CD4-positive, alpha-beta T cell treated with Interleukin-17A for 1 hour (primary cell): ENCODE data around the gene TCAP.
A peak's percentile ranks its signal among the peaks of the same experiment; 100 is the strongest.
"Not testable (repeated sequence)": the region's sequence is repeated elsewhere in the genome, so short reads cannot be mapped to it uniquely, and the experiment has no call there.

Source experiments
- DNase-seq: peaks from one replicate; pipeline ENCODE4 v3.0.0-alpha.2; 2020

Gene TCAP

DNA sequence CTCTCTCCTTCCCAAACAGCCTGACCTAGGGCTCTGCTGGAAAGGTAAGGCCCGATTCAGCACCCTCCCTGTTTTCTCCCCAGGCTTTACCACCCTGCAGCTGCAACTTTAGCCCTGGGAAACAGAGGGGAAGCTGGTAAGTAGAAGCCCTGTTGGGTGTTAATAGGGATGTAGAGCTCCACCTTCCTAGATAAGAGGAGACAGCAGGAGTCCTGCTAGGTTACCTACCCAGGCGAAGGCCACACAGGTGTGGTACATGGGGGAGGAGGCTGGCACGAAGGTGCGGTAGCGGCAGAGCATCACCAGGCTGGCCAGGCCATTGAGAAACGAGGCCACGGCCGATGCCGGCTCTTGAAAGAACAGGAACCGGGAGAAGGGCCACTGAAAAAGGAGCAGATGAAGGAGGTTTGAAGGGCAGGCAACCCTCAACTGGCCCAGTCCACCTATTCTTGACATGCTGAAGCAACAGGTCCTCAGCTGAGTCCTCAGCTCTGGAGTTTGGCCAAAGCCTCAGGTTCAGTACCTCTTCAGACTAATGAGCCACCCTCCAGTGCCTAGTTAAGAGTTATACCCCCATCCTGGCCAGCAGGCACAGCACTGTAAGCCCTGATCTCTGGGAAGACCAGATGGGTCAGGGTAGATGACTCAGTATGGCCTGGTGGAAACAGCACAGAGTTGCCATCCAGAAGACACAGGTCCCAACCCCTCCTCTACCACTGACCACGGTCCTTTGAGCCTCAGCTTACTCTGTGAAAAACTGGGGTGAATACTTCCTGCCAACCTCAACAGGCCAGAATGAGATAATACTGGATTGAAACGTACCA lies 19.4 kb downstream of the TCAP start:
- DNase-seq: no peak

GRCh38 chr17:39687101-39687545 lies 22.0 kb downstream of the TCAP start:
- no peak for DNase-seq

GRCh38 chr17:39687546-39688474 lies 22.7 kb downstream of the TCAP start, which contains the start of gene PGAP3:
Gene PGAP3, minus strand, starts transcription at chr17:39688057. Its CDS starts 43 bp downstream, at chr17:39688014.
- DNase-seq: peak; percentile 89

DNA sequence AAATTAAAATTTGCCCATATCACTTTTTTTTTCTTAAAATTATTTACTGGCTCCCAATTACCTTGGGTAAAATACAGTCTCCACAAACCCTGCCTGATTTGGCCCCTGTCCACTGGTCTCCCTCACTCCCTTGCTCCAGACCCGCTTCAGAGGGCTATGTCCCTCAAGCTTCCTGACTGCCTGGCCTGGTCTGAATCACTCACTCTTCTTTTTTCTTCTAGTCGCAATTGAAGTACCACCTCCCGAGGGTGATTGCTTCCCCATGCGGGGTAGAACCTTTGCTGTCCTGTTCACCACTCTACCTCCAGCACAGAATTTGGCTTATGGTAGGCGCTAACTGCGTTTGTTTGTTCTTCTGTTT lies 23.3 kb downstream of the TCAP start:
- no peak for DNase-seq

GRCh38 chr17:39688945-39689344 lies 23.8 kb downstream of the TCAP start:
- DNase-seq: no peak

DNA sequence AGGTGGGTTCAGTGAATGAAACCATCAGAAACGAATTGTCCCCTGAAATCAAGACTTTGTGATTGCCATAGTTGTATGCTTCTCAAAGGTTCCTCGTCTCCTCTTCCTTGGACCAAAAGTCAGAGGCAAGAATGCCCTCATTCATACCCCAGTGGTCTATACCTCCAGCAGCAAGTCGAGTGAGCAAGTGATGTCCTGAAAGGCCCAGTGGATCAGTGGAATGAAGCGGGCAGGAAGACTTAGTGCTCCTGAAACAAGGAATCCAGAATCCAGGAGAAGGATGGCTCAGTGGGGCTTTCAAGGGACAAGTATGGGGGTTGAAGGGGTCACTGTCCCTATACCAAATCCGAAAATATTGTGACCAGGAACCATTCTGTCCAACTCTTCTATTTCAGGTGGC lies 29.4 kb downstream of the TCAP start:
- no peak for DNase-seq

DNA sequence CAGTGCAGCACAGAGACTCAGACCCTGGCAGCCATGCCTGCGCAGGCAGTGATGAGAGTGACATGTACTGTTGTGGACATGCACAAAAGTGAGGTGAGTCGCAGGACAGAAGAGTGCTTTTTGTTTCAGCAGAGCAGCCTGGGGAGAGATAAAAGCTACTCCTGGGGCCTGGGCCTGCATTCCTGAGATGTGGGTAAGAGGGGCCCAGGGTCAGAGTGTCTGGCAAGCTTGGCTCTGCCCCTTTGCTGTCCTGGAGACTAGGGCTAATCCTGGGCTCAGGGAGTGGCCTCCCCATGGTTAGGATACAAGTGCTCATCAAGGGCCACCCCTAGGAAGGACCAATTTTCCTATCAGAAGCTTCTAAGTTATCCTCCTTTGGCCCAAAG lies 29.9 kb downstream of the TCAP start:
- no peak for DNase-seq

GRCh38 chr17:39696731-39697130 lies 31.6 kb downstream of the TCAP start:
- no peak for DNase-seq

DNA sequence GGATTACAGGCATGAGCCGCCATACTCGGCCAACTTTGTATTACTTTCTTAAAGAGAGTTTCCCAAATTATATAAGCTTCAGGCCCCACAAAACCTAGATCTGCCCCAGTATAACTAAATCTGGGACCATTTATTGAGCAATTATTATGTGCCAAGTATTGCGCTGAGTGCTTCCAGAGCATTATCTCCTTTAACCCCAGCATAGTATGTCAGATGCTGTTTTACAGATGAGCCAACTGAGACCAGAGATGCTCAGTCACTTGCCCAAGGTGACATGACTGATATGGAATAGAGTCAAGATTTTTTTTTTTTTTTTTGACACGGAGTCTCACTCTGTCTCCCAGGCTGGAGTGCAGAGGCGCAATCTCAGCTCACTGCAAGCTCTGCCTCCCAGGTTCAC lies 32.8 kb downstream of the TCAP start:
- no peak for DNase-seq

DNA sequence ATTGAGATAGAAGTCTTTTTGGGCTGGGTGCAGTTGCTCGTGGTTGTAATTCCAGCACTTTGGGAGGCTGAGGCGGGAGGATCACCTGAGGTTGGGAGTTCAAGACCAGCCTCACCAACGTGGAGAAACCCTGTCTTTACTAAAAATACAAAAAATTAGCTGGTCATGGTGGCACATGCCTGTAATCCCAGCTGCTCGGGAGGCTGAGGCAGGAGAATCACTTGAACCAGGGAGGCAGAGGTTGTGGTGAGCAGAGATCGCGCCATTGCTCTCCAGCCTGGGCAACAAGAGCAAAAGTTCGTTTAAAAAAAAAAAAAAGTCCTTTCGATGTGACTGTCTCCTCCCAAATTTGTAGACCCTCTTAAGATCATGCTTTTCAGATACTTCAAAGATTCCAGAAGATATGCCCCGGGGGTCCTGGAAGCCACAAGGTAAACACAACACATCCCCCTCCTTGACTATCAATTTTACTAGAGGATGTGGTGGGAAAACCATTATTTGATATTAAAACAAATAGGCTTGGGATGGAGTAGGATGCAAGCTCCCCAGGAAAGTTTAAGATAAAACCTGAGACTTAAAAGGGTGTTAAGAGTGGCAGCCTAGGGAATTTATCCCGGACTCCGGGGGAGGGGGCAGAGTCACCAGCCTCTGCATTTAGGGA lies 34.1 kb downstream of the TCAP start:
- not testable (repeated sequence) for DNase-seq

- no peak for DNase-seq
Observed at GRCh38 chr17:39699818-39700147, 34.6 kb downstream of the TCAP start, which contains the start of gene ERBB2. Gene ERBB2, plus strand, starts transcription at chr17:39700064. Its CDS starts 175 bp downstream, at chr17:39700239.

- DNase-seq: no peak
Observed at GRCh38 chr17:39700148-39700987, 35.2 kb downstream of the TCAP start.

DNA sequence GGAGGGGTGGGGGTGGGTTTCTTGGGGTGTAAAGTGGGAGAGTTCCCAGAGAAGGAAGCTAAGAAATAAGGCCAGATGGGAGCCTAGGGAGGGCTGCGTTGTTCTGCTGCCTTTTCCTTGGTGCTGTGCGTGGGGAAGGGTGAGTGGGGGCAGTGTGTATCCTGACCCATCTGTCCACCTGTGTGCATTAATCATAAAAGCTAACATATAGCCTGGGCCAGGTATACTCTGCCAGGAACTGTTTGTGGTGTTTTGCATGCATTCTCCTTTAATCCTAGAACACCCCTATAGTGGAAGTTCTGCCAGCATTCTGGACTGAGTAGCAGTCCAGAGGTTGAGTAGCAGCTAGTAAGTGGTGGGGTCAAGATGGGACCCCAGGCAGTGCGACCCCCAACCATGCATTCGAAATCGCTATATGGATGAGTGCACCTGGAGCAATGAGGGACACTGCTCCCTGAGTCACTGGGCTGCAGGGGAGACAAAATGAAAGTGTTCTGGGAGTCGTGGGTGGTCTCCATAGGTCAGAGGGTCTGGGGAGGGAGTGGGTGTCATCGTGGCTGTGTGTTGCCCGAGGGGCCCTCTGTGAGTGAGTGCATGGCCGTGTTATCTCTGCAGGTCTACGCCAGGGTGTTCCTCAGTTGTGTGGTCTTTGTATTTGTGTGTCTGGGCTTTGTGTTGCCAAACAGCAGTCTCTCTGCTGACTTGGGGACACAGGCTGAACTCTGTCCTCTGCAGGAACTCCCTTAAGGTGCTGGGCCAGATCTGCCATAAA lies 36.0 kb downstream of the TCAP start:
- DNase-seq: no peak

DNA sequence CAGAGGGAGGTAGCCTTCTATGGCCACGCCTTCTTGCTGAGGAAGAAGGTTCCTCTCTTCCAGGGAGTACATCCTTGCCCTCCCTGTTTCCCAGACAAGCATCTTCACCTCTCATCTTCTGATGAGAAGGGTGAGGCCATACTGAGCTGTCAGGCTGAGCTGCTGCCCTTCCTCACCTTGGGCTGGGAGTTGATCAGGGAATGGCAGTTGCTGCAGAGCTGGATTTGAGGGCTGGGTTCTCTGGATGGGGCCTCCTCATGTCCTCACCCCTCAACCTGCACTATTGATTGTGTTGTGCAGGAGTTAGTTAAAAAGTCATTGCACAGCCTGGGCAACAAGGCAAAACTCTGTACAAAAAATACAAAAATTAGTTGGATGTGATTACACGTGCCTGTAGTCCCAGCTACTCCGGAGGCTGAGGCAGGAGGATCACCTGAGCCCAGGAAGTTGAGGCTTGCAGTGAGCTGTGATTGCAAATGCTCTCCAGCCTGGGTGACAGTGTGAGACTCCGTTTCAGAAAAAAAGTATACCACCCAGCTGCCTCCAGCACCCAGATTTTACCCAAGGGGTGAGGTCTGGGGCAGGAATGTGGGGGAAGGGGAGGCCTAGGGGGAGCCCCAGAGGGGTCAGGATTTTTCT lies 36.8 kb downstream of the TCAP start:
- no peak for DNase-seq

GRCh38 chr17:39702901-39703893 lies 38.0 kb downstream of the TCAP start:
- no peak for DNase-seq

GRCh38 chr17:39703913-39704312 lies 38.8 kb downstream of the TCAP start:
- DNase-seq: no peak

DNA sequence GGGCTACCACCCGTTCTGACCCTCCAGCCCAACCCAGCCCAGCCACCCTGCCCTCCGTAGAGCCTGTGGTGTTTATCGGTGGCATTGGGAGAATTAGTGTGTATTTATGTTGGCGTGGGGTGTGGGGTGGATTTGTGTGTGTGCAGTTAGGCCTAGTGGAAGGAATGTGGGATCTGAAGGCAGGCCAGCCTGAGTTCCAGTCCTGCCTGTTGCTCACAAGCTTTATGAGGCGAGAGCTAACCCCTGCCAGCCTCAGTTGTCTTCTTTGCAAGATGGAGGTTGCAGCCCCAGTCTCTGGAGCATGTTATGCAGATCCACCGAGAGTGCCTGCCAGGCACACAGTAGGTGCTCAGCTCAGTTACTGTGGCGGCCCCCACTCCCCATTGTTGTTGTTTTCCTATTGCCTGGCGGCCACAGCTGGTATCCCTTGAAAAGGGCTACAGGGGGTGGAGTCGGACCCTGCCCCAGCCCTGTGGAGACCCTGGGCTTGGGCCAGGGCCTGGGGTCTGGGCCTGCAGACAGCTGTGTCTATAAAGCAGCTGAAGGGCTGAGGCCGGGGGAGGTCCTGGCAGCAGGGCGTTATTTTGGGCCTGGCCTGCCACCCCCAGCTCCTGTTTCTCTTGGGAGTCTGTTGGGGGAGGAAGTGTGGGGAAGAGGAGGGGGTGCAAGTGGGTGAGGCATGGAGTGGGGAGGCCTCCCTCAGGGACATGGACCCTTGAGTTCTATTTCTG lies 39.8 kb downstream of the TCAP start:
- no peak for DNase-seq

- no peak for DNase-seq
Observed at GRCh38 chr17:39705786-39706348, 40.7 kb downstream of the TCAP start.

DNA sequence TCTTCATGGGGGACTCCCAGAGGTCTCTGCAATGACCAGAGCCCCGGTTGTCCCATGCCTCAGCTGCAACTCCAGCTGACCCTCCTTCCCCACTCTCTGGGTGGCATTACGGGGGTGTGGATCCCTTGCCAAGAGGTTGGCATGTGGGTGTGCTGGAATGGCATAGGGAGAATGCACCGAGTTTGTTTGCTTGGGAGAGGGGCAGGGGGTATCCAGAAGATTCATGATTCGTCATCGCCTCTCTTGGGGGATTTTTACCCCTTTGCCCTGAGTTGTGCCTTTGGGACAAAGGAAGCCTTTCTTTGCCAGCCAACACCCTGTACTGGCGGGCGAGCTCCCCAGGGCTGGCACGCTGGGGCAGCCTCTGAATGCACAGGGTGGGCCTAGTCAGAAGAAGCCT lies 41.2 kb downstream of the TCAP start:
- no peak for DNase-seq
